ENCODE results near the gene TSPEAR.
"Not testable (repeated sequence)": the region's sequence is repeated elsewhere in the genome, so short reads cannot be mapped to it uniquely, and the experiment has no call there.

Gene TSPEAR

DNA sequence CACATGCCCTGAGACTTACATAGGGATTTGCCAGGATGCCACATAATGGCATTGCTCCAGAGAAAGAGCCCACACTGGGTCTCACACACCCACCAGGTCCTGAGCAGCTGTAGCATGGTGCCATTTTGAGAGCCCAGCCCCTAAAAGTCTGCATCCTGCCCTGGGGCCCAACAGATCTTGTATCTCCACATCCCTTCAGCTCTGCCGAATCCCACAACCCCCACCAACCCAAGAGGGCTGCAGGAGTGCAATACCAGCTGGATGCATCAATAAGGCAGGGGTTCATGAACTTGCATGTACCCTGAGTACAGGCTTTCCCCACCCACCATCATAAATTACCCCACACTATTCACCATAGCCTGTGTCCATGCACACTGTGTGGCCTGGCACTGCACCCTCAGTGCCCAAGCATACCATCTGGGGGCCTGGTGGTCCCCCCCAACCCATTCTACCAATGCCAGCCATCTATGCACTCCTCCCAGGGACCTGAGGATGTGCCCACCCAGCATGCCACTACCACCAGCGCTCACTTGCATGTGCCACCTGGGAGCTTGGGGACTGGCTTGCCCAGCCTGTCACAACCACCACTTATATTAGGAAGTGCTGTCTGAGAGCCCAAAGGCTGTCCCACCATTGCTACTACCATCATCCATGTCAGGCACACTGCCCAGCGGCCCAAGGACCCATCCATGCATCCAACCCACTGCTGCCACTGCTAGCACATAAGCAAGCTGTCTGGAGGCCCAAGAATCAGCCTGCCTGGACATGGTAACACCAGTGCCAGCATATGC lies 40.5 kb downstream of the TSPEAR start:
- TF ChIP-seq, protein P1, sequence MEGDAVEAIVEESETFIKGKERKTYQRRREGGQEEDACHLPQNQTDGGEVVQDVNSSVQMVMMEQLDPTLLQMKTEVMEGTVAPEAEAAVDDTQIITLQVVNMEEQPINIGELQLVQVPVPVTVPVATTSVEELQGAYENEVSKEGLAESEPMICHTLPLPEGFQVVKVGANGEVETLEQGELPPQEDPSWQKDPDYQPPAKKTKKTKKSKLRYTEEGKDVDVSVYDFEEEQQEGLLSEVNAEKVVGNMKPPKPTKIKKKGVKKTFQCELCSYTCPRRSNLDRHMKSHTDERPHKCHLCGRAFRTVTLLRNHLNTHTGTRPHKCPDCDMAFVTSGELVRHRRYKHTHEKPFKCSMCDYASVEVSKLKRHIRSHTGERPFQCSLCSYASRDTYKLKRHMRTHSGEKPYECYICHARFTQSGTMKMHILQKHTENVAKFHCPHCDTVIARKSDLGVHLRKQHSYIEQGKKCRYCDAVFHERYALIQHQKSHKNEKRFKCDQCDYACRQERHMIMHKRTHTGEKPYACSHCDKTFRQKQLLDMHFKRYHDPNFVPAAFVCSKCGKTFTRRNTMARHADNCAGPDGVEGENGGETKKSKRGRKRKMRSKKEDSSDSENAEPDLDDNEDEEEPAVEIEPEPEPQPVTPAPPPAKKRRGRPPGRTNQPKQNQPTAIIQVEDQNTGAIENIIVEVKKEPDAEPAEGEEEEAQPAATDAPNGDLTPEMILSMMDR (IDR thresholded peaks at IDR 0.05; ENCODE audit: low read depth, low read length) = no peak
- H3K4me1 ChIP-seq = no peaks in the 10 kb centered on the region
- no peak overlapping the region for H3K4me3 ChIP-seq (ENCODE audit: low read depth, low read length)
- no peaks in the 10 kb centered on the region for H3K9me3 ChIP-seq
- no peak for DNase-seq
- no peaks in the 10 kb centered on the region for H3K36me3 ChIP-seq
- peaks cover 2% of the 10 kb centered on the region for H3K27me3 ChIP-seq

DNA sequence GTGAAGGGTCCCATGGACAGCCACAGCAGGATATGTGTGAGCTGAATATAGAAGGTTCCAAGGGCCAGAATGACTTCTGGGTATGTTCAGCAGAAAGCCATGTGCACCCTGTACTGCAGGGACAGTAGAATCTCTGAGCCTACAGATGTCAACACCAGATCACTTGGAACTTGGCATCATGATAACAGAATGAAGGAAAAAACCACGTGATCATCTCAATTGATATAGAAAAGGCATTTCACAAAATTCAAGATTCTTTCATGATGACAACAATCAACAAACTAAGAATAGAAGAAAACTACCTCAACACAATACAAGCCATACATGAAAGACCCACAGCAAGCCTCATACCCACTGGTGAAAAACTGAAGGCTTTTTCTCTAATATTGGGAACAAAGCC lies 43.8 kb downstream of the TSPEAR start:
- no peak for DNase-seq
- TF ChIP-seq, protein P1 (IDR thresholded peaks at IDR 0.05; ENCODE audit: low read depth, low read length) = no peak
- Histone ChIP-seq H3K36me3 (no peaks in the 10 kb centered on the region), H3K4me3 (ENCODE audit: low read depth, low read length) (no peak overlapping the region), H3K4me1 (no peaks in the 10 kb centered on the region), H3K27me3 (no peaks in the 10 kb centered on the region), H3K9me3 (no peaks in the 10 kb centered on the region)

DNA sequence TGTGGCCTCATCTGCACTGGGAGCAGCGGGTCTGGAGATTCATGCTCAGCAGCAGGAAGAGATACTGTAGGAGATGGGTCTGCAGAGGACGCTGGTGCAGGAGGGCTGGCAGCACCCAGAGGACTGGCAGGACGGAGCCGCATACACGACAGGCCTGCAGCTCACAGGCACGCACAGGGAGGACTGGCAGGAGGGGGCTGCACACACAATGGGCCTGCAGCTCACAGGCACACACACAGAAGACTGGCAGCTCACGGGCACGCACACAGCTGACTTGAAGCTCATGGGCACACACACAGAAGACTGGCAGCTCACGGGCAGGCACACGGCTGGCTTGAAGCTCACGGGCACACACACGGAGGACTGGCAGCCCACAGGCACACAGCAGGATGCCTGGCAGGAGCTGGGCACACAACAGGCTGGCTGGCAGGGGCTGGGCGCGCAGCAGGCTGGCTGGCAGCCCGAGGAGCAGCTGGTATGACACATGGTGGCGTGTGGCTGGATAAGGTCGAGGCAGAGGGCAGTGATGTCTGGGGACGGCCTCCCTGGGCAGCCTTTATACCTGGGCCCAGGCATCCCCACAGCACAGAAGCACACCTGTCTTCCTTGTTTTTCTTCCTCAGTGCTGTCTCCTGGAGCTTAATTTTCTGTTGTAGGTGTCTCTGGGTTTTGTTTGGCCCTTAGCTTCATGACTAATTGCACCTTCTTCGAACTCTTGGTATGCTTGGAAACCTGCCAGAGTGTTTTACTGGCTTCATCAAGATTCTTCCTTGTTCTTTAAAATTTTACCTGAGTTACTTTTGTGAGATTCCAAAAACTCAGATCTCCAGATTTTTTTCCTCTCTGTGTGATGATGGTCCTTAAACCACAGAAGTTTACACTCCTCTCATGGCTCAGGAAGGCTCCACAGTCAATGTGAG lies 44.7 kb downstream of the TSPEAR start, which contains the start of gene KRTAP12-2:
Gene KRTAP12-2, minus strand, starts transcription at position 527 of the 920 bp plus-strand sequence. Its CDS starts 41 bp downstream, at position 486.
- DNase-seq = no peak
- peaks cover 1% of the 10 kb centered on the region; the same call in 1 of the 2 replicates for H3K27me3 ChIP-seq
- no peak within 1 kb of the TSS for H3K4me3 ChIP-seq (ENCODE audit: low read depth, low read length)
- TF ChIP-seq, protein P1 (IDR thresholded peaks at IDR 0.05; ENCODE audit: low read depth, low read length) = no peak
- no peaks in the 10 kb centered on the region for H3K9me3 ChIP-seq
- no peaks in the 10 kb centered on the region for H3K4me1 ChIP-seq
- H3K36me3 ChIP-seq = no peaks in the 10 kb centered on the region

DNA sequence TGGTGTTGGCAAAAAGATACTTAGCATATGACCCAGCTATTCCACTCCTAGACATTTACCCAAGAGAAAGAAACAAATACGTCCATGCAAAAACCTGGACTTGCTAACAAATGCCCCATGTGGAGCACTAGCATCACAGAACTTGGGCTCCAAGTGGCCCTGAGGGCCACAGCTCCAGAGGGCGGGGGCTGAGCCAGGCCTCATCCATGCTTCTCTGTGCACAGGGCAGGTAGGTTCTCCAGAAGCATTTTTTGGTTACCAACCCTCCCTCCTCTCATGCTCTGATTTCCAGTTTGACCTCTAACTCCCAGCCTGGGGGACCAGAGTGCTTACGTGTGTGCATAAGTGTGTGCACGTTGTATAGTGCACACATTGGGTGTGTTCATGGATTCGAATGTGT lies 46.7 kb downstream of the TSPEAR start:
- H3K36me3 ChIP-seq = no peaks in the 10 kb centered on the region
- no peaks in the 10 kb centered on the region for H3K9me3 ChIP-seq
- H3K27me3 ChIP-seq = peaks cover 4% of the 10 kb centered on the region; the same call in 1 of the 2 replicates
- no peaks in the 10 kb centered on the region for H3K4me1 ChIP-seq
- DNase-seq = no peak
- TF ChIP-seq, protein P1 (IDR thresholded peaks at IDR 0.05; ENCODE audit: low read depth, low read length) = no peak
- H3K4me3 ChIP-seq (ENCODE audit: low read depth, low read length) = no peak overlapping the region

DNA sequence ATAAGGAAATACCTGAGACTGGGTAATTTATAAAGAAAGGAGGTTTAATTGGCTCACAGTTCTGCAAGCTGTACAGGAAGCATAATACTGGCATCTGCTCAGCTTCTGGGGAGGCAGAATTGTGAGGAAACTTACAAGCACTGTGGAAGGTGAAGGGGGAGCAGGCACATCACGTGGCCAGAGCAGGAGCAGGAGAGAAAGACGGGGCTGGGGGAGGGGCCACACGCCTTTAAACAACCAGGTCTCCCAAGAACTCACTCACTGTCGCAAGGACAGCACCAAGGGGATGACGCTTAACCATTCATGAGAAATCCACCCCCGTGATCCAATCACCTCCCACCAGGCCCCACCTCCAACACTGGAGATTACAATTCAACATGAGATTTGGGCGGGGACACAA lies 49.8 kb downstream of the TSPEAR start:
- peaks cover 11% of the 10 kb centered on the region; the same call in 1 of the 2 replicates for H3K27me3 ChIP-seq
- H3K4me3 ChIP-seq (ENCODE audit: low read depth, low read length); H3K4me1 ChIP-seq; DNase-seq; H3K9me3 ChIP-seq; H3K36me3 ChIP-seq: not testable (repeated sequence)

DNA sequence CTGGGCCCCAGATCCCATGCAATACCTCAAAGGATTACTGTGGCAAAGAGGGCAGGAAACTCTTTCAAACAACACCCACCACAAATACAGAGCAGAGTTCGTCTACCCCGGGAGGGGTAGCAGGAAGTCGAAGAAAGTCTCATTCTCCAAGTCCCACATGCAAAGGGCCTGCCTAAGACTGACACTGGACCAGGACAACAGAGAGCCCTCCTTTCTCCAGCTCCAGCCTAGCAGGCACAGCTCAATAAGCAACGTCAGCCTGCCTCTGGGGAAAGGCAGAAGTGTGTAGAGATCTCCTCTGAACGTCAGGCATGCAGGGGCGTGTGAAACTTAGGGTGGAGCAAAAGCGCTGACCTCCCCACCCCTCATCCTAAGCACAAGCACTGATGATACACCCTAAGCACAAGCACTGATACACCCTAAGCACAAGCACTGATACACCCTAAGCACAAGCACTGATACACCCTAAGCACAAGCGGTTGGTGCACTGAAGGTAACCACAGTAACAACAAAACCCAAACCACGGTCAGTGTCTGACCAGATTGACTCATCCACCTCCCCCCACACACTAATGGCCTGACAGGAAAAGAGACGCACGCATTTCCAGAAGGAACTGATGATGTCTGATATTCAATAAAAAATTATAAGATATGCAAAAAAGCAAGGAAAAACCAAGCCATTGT lies 52.3 kb downstream of the TSPEAR start:
- Histone ChIP-seq H3K36me3 (no peaks in the 10 kb centered on the region), H3K9me3 (no peaks in the 10 kb centered on the region), H3K4me1 (no peaks in the 10 kb centered on the region), H3K4me3 (ENCODE audit: low read depth, low read length) (no peak overlapping the region), H3K27me3 (peaks cover 11% of the 10 kb centered on the region; the same call in 1 of the 2 replicates)
- TF ChIP-seq, protein P1 (IDR thresholded peaks at IDR 0.05; ENCODE audit: low read depth, low read length) = no peak
- no peak for DNase-seq
